ENCODE results near the gene HSD17B8.

Gene HSD17B8

DNA sequence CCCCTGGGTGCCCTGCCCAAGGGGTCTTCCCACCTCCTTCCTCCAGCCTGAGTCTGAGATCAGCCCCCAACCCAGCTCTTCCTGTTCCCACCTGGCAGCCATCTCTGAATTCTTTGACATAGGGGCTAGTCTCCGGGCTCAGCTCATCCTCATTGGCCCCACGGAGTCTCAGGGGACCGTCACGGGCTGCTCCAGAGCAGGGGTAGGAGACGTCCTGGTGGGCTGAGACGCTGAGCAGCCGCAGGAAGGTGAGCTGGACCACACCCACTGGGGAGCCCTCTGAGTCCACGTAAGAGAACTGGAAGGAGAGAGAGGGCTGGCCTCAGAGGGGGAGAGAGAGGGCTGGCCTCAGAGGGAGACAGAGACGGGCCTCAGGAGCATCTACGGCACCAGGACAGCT, 40.3 kb upstream of the HSD17B8 start:
- H3K27ac ChIP-seq = no peak overlapping the region
- TF ChIP-seq, protein P1, sequence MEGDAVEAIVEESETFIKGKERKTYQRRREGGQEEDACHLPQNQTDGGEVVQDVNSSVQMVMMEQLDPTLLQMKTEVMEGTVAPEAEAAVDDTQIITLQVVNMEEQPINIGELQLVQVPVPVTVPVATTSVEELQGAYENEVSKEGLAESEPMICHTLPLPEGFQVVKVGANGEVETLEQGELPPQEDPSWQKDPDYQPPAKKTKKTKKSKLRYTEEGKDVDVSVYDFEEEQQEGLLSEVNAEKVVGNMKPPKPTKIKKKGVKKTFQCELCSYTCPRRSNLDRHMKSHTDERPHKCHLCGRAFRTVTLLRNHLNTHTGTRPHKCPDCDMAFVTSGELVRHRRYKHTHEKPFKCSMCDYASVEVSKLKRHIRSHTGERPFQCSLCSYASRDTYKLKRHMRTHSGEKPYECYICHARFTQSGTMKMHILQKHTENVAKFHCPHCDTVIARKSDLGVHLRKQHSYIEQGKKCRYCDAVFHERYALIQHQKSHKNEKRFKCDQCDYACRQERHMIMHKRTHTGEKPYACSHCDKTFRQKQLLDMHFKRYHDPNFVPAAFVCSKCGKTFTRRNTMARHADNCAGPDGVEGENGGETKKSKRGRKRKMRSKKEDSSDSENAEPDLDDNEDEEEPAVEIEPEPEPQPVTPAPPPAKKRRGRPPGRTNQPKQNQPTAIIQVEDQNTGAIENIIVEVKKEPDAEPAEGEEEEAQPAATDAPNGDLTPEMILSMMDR (conservative IDR thresholded peaks at IDR 0.05) = no peak

DNA sequence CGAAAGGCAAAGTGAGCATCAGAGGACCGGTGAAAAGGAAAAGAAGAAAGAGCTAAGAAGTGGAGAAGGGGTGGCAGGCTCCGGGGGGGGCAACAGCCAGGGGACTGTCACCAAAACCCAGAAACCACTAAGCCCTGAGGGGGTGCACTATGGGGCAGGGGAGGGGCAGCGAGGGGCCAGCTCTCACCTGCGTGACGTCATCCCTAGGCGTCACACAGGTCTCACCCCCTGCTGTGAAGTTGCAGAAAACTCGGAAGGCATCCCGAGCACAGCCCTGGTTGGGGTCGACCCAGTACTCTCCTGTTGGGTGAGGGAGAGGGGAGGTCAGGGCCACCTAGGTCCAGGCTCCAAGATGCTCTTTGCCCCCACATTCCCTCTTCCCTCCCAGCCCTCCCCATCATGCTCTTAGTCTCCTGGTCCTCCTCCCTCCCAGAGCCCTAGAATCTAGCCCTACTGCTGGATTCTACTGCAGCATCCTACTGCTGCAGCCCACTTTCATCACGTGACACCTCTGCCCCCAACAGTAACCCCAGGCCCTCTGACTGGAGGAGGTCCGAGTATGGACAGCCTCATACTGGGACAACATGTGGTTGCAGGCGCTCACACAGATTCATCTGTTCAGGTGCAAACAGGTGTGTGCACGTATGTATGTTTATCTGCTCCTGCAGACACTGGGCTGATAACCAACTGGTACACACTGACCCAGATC, 39.6 kb upstream of the HSD17B8 start:
- TF ChIP-seq, protein P1 (conservative IDR thresholded peaks at IDR 0.05) = no peak
- H3K27ac ChIP-seq = no peak overlapping the region

GRCh38 chr6:33165581-33166258, 38.7 kb upstream of the HSD17B8 start:
- no peak overlapping the region for H3K27ac ChIP-seq

GRCh38 chr6:33166363-33166762, 38.1 kb upstream of the HSD17B8 start:
- no peak overlapping the region for H3K27ac ChIP-seq
- TF ChIP-seq, protein P1 (conservative IDR thresholded peaks at IDR 0.05) = no peak

More at GRCh38 chr6:33165581-33166258, 38.7 kb upstream of the HSD17B8 start:
- TF ChIP-seq, protein P1 (conservative IDR thresholded peaks at IDR 0.05) = no peak

- TF ChIP-seq, protein P1 (conservative IDR thresholded peaks at IDR 0.05) = no peak
Measured at GRCh38 chr6:33166811-33167210, 37.6 kb upstream of the HSD17B8 start.

DNA sequence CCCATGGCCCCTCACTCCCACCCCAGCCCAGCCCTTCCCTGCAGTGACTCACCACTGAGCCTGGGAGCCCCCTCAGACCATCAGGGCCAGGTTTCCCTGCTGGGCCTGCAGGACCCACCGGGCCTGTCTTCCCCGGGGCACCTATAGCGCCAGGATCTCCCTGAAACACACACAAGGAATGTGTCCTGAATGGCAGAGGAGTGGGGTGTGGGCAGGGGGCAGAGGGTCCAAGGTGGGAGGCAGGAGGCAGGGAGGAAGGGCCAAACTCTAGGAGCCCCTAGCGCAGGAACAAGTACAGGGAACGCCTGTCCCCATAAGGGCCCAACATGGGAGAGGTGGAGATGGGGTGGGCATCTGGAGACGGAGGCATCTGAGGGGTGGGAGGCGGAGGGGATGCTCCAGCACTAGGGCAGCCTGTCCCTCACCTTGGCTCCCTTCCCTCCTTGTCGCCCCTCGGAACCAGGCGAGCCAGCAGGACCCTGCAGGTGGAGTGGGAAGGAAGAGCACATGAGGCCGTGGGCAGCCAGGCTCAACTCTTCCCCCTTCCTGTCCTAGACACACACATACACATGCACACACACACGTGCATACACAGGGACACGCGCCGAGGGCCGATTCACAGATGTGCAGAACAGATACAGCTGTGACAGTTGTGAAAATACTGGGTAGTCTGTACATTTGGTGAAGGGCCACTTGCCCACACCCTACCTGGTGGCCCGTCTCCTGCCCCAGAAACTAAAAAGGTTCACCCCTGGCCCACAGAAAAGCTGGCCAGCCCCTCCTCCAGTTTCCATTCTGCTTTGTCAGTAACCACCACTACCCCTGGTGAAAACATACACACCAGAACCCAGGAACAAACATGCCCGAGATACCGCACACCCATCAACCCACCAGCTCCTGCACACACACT, 36.8 kb upstream of the HSD17B8 start:
- TF ChIP-seq, protein P1 (conservative IDR thresholded peaks at IDR 0.05) = no peak

More at GRCh38 chr6:33166811-33167210, 37.6 kb upstream of the HSD17B8 start:
- H3K27ac ChIP-seq = no peak overlapping the region

DNA sequence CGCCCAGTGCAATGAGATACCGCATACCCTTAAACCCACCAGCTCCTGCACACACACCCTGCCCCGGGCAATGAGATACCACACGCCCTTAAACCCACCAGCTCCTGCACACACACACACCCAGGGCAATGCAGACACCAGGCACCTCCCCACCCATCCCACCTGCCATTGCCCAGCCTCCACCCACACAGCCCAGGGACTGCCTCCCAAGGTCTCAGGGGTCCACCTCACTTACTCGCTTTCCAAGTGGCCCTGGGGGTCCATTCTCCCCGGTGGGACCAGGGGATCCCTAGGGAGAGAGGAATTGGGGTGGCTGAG, 36.2 kb upstream of the HSD17B8 start:
- no peak overlapping the region for H3K27ac ChIP-seq
- TF ChIP-seq, protein P1 (conservative IDR thresholded peaks at IDR 0.05) = no peak

More for the DNA sequence above, 36.8 kb upstream of the HSD17B8 start:
- no peak overlapping the region for H3K27ac ChIP-seq
